ENCODE data around the gene CFAP65. TPM values are rescaled to one million over a fixed set of nuclear protein-coding genes. Genes with fewer than 3 reads are reported as not detected.

Gene CFAP65
- polyA plus RNA-seq, 3 donors = not detected

- DNase-seq = no peak
- intact Hi-C loops (cut with micrococcal nuclease) = loop anchor here in 1 of 2 donors (10.0 kb wide), 1 partner anchor 165 kb away; no protein-coding TSS in a partner anchor
- H3K36me3 ChIP-seq (replicated peaks in 1 of 2; ENCODE audit: control insufficient read depth in 1 of 2, insufficient read depth in 2 of 2, low read length in 2 of 2) = no peaks in the 10 kb centered on the region
- H3K27me3 Mint-ChIP-seq (ENCODE audit: low read depth in 3 of 3) = peaks cover 89 to 100% (median 92%) of the 10 kb centered on the region in 3 donors
- H3K4me2 ChIP-seq (replicated peaks; ENCODE audit: extremely low read depth, low read length, poor library complexity, severe bottlenecking) = no peak overlapping the region
- 14% methylated on average over 7 of the region's 9 CpGs for whole genome bisulfite sequencing (ENCODE audit: insufficient coverage)
- no peak overlapping the region for H3K4me3 ChIP-seq (replicated peaks in 1 of 3; ENCODE audit: low read depth in 2 of 3, low read length in 3 of 3)
- no peaks in the 10 kb centered on the region for H3K36me3 Mint-ChIP-seq
- H3K4me3 Mint-ChIP-seq = peak overlapping the region in 1 of 2 donors; percentile 53
- H4K20me1 ChIP-seq (ENCODE audit: insufficient read depth, low read length) = no peaks in the 10 kb centered on the region
- H3K9me3 Mint-ChIP-seq = peaks cover 0 to 31% (median 7%) of the 10 kb centered on the region in 7 donors
- H3K79me2 ChIP-seq (ENCODE audit: insufficient read depth, low read length) = no peaks in the 10 kb centered on the region
- no peak for TF ChIP-seq CTCF (IDR thresholded peaks at IDR 0.05)
- H3K4me1 Mint-ChIP-seq = peaks cover 6% of the 10 kb centered on the region
- H3K27me3 ChIP-seq (ENCODE audit: control insufficient read depth in 2 of 2, insufficient read depth in 2 of 2, low read length in 2 of 2) = peaks cover 83 to 97% of the 10 kb centered on the region in 2 donors
- H2AFZ ChIP-seq (ENCODE audit: insufficient read depth, low read depth, low read length, poor library complexity, severe bottlenecking) = no peak overlapping the region
- peaks cover 5 to 47% of the 10 kb centered on the region in 2 donors for H3K9me3 ChIP-seq (replicated peaks in 1 of 2; ENCODE audit: control insufficient read depth in 1 of 2, insufficient read depth in 1 of 2, low read length in 2 of 2)
- H3K27ac ChIP-seq (ENCODE audit: low read depth in 1 of 2, low read length in 2 of 2) = no peak overlapping the region
- peaks cover 0 to 8% of the 10 kb centered on the region in 2 donors for H3K4me1 ChIP-seq (ENCODE audit: control insufficient read depth in 1 of 2, insufficient read depth in 2 of 2, low read length in 2 of 2)
- peak overlapping the region in 1 of 7 donors; percentile 8 for H3K27ac Mint-ChIP-seq
- no peak overlapping the region for H3K9ac ChIP-seq (ENCODE audit: insufficient read depth, low read length, poor library complexity, severe bottlenecking)
Measured at GRCh38 chr2:218990052-218990451, 51.3 kb downstream of the CFAP65 start.

GRCh38 chr2:218988650-218989049 lies 52.7 kb downstream of the CFAP65 start:
- Mint-ChIP-seq H3K9me3 (peaks cover 0 to 27% (median 5%) of the 10 kb centered on the region in 7 donors), H3K27me3 (ENCODE audit: low read depth in 3 of 3) (peaks cover 87 to 99% (median 89%) of the 10 kb centered on the region in 3 donors), H3K4me1 (peaks cover 6% of the 10 kb centered on the region), H3K27ac (no peak overlapping the region), H3K4me3 (peak overlapping the region in 1 of 2 donors; percentile 39), H3K36me3 (peaks cover 0 to 2% of the 10 kb centered on the region in 2 donors)
- no peaks in the 10 kb centered on the region for H4K20me1 ChIP-seq (ENCODE audit: insufficient read depth, low read length)
- no peak overlapping the region for H3K9ac ChIP-seq (ENCODE audit: insufficient read depth, low read length, poor library complexity, severe bottlenecking)
- H3K4me1 ChIP-seq (ENCODE audit: control insufficient read depth in 1 of 2, insufficient read depth in 2 of 2, low read length in 2 of 2) = peaks cover 0 to 9% of the 10 kb centered on the region in 2 donors
- H3K36me3 ChIP-seq (replicated peaks in 1 of 2; ENCODE audit: control insufficient read depth in 1 of 2, insufficient read depth in 2 of 2, low read length in 2 of 2) = no peaks in the 10 kb centered on the region
- peaks cover 83 to 97% of the 10 kb centered on the region in 2 donors for H3K27me3 ChIP-seq (ENCODE audit: control insufficient read depth in 2 of 2, insufficient read depth in 2 of 2, low read length in 2 of 2)
- TF ChIP-seq CTCF (IDR thresholded peaks at IDR 0.05) = no peak
- H3K4me3 ChIP-seq (replicated peaks in 1 of 3; ENCODE audit: low read depth in 2 of 3, low read length in 3 of 3) = no peak overlapping the region
- H3K79me2 ChIP-seq (ENCODE audit: insufficient read depth, low read length) = no peaks in the 10 kb centered on the region
- 100% methylated on average over 1 of the region's 2 CpGs for WGBS (ENCODE audit: insufficient coverage)
- H2AFZ ChIP-seq (ENCODE audit: insufficient read depth, low read depth, low read length, poor library complexity, severe bottlenecking) = no peak overlapping the region
- H3K9me3 ChIP-seq (replicated peaks in 1 of 2; ENCODE audit: control insufficient read depth in 1 of 2, insufficient read depth in 1 of 2, low read length in 2 of 2) = peaks cover 5 to 37% of the 10 kb centered on the region in 2 donors
- no peak for DNase-seq
- no peak overlapping the region for H3K4me2 ChIP-seq (replicated peaks; ENCODE audit: extremely low read depth, low read length, poor library complexity, severe bottlenecking)
- no peak overlapping the region for H3K27ac ChIP-seq (ENCODE audit: low read depth in 1 of 2, low read length in 2 of 2)
- intact Hi-C loops (cut with micrococcal nuclease) = no loop called here
